NT2/D1 (cell line): ENCODE data around the gene SEC31B.

Experiments used
- YY1 ChIP-seq: IDR thresholded peaks from 2 replicates; pipeline ENCODE4 v1.6.1; 2011; ENCODE audit not compliant: insufficient read length, insufficient read depth
- ZNF274 ChIP-seq: IDR thresholded peaks from 2 replicates; pipeline ENCODE4 v1.6.1; 2011; ENCODE audit warnings: mild to moderate bottlenecking, low read depth, low read length

GRCh38 chr10:100498059-100498458, 21.6 kb downstream of the SEC31B start:
- TF ChIP-seq ZNF274 (no peak), YY1 (no peak)
